GM18498 (cell line): ENCODE data around the gene CCKAR.
"Not testable (repeated sequence)": the region's sequence is repeated elsewhere in the genome, so short reads cannot be mapped to it uniquely, and the experiment has no call there.

ENCODE experiments used
- ATAC-seq: cut with Tn5 transposase; IDR thresholded peaks from one replicate; pipeline ENCODE4 v1.9.1; 2021; ENCODE audit warnings: mild to moderate bottlenecking, moderate library complexity; ENCODE audit not compliant: unreplicated experiment

Gene CCKAR

GRCh38 chr4:26490111-26490959, at the start of gene CCKAR:
TSS of gene CCKAR (minus strand) at chr4:26490484. CDS start at chr4:26490267, 217 bp downstream.
- no peak for ATAC-seq

- no peak for ATAC-seq
Measured at GRCh38 chr4:26533685-26534084, 43.4 kb upstream of the CCKAR start.

- no peak for ATAC-seq
Measured at GRCh38 chr4:26531491-26532116, 41.3 kb upstream of the CCKAR start.

GRCh38 chr4:26530099-26530498, 39.8 kb upstream of the CCKAR start:
- ATAC-seq, result no peak

GRCh38 chr4:26529479-26529878, 39.2 kb upstream of the CCKAR start:
- ATAC-seq, result no peak

GRCh38 chr4:26525771-26526150, 35.5 kb upstream of the CCKAR start:
- ATAC-seq, result no peak

- ATAC-seq, result no peak
Measured at GRCh38 chr4:26525136-26525770, 35.0 kb upstream of the CCKAR start.

GRCh38 chr4:26524011-26524410, 33.7 kb upstream of the CCKAR start:
- ATAC-seq, result no peak

GRCh38 chr4:26522478-26522877, 32.2 kb upstream of the CCKAR start:
- ATAC-seq, result no peak

- no peak for ATAC-seq
Measured at GRCh38 chr4:26520728-26521450, 30.6 kb upstream of the CCKAR start.

GRCh38 chr4:26515936-26516335, 25.7 kb upstream of the CCKAR start:
- ATAC-seq, result no peak

GRCh38 chr4:26510334-26510964, 20.2 kb upstream of the CCKAR start:
- no peak for ATAC-seq

GRCh38 chr4:26509681-26510333, 19.5 kb upstream of the CCKAR start:
- no peak for ATAC-seq

- no peak for ATAC-seq
Measured at GRCh38 chr4:26507286-26507685, 17.0 kb upstream of the CCKAR start.

- no peak for ATAC-seq
Measured at GRCh38 chr4:26503844-26504243, 13.6 kb upstream of the CCKAR start.

- no peak for ATAC-seq
Measured at GRCh38 chr4:26503427-26503826, 13.1 kb upstream of the CCKAR start.

GRCh38 chr4:26500565-26500999, 10.3 kb upstream of the CCKAR start:
- ATAC-seq, result not testable (repeated sequence)

GRCh38 chr4:26496207-26496783, 6.0 kb upstream of the CCKAR start:
- ATAC-seq, result no peak

GRCh38 chr4:26493461-26493860, 3.2 kb upstream of the CCKAR start:
- no peak for ATAC-seq
